Measurements from ENCODE around the gene RBM34.

GRCh38 chr1:235152235-235152634 is 8.8 kb downstream of the RBM34 start:
- no peak for TF ChIP-seq CTCF (IDR thresholded peaks at IDR 0.05)
- no peak for TF ChIP-seq POLR2A (IDR thresholded peaks at IDR 0.05)

Data from stomach (tissue), 4 donors.